ENCODE data around the gene ZNF22. TPM values are rescaled to one million over a fixed set of nuclear protein-coding genes. Genes with fewer than 3 reads are reported as not detected.

The ZNF22 gene
- total RNA-seq, 1 experiment from 2014 or later = 60.8 TPM

DNA sequence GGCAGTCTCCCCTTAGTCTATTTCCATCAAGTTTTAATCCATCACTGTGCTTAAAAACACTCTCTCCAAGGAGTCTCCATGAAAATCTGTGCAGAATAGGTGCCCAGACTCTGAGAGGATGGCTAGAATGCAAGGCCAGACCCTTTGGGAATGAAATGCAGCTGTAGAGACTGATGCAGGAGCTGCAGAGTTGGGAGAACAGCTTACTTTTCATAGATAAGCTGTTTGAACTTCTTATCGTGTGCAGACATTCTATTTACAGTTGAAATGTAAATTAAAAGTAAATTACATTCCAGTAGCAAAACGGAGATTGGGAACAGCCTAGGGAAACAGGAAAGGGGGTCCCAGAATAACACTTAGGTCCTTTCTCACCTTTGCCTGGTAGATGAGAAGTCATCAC is 14.9 kb downstream of the ZNF22 start:
- no peak for DNase-seq
- BruUV-seq (replicated peaks) = no TSS peak
- ChIA-PET POLR2A (no interaction called here), CTCF (no interaction called here)
- Mint-ChIP-seq H3K27me3 (ENCODE audit: insufficient read depth, unreplicated experiment) (no peaks in the 10 kb centered on the region), H3K27ac (ENCODE audit: unreplicated experiment) (no peak overlapping the region), H3K9me3 (ENCODE audit: unreplicated experiment) (no peaks in the 10 kb centered on the region), H3K36me3 (ENCODE audit: insufficient read depth, unreplicated experiment) (no peaks in the 10 kb centered on the region), H3K4me3 (ENCODE audit: unreplicated experiment) (peak overlapping the region; percentile 6), H3K4me1 (ENCODE audit: low read depth, unreplicated experiment) (peaks cover 26% of the 10 kb centered on the region)
- intact Hi-C loops (cut with micrococcal nuclease; ENCODE audit: unreplicated experiment) = no loop called here
- no peaks in the 10 kb centered on the region for H3K27me3 ChIP-seq (replicated peaks; ENCODE audit: control insufficient read depth, insufficient read depth, low read length)
- peaks cover 22% of the 10 kb centered on the region for H3K4me1 ChIP-seq
- H3K9me3 ChIP-seq = no peaks in the 10 kb centered on the region
- no peaks in the 10 kb centered on the region for H3K36me3 ChIP-seq (ENCODE audit: control insufficient read depth, insufficient read depth, low read length)
- no peak for TF ChIP-seq CTCF (IDR thresholded peaks at IDR 0.05; ENCODE audit: insufficient read depth in 1 of 2, low read depth in 1 of 2, low read length in 1 of 2, severe bottlenecking in 1 of 2, unreplicated experiment in 1 of 2)
- H3K4me3 ChIP-seq (ENCODE audit: low read depth, low read length) = no peak overlapping the region

- H3K36me3 Mint-ChIP-seq (ENCODE audit: insufficient read depth, unreplicated experiment) = no peaks in the 10 kb centered on the region
- CTCF ChIA-PET = no interaction called here
- Histone ChIP-seq H3K4me3 (ENCODE audit: low read depth, low read length) (no peak overlapping the region), H3K27me3 (replicated peaks; ENCODE audit: control insufficient read depth, insufficient read depth, low read length) (no peaks in the 10 kb centered on the region), H3K4me1 (no peaks in the 10 kb centered on the region), H3K9me3 (no peaks in the 10 kb centered on the region), H3K36me3 (ENCODE audit: control insufficient read depth, insufficient read depth, low read length) (no peaks in the 10 kb centered on the region)
- no peaks in the 10 kb centered on the region for H3K9me3 Mint-ChIP-seq (ENCODE audit: unreplicated experiment)
- POLR2A ChIA-PET = no interaction called here
- intact Hi-C loops (cut with micrococcal nuclease; ENCODE audit: unreplicated experiment) = no loop called here
- H3K4me1 Mint-ChIP-seq (ENCODE audit: low read depth, unreplicated experiment) = no peaks in the 10 kb centered on the region
- no peak overlapping the region for H3K27ac Mint-ChIP-seq (ENCODE audit: unreplicated experiment)
- DNase-seq = no peak
- no TSS peak for BruUV-seq (replicated peaks)
- TF ChIP-seq CTCF (IDR thresholded peaks at IDR 0.05; ENCODE audit: insufficient read depth in 1 of 2, low read depth in 1 of 2, low read length in 1 of 2, severe bottlenecking in 1 of 2, unreplicated experiment in 1 of 2) = no peak
- H3K4me3 Mint-ChIP-seq (ENCODE audit: unreplicated experiment) = no peak overlapping the region
- H3K27me3 Mint-ChIP-seq (ENCODE audit: insufficient read depth, unreplicated experiment) = peaks cover 2% of the 10 kb centered on the region
Observed at GRCh38 chr10:45023426-45023825, 22.7 kb downstream of the ZNF22 start.

GRCh38 chr10:45034301-45034700 is 33.6 kb downstream of the ZNF22 start:
- BruUV-seq (replicated peaks) = no TSS peak
- Mint-ChIP-seq H3K36me3 (ENCODE audit: insufficient read depth, unreplicated experiment) (no peaks in the 10 kb centered on the region), H3K27ac (ENCODE audit: unreplicated experiment) (no peak overlapping the region), H3K4me1 (ENCODE audit: low read depth, unreplicated experiment) (no peaks in the 10 kb centered on the region), H3K27me3 (ENCODE audit: insufficient read depth, unreplicated experiment) (peaks cover 4% of the 10 kb centered on the region), H3K4me3 (ENCODE audit: unreplicated experiment) (no peak overlapping the region), H3K9me3 (ENCODE audit: unreplicated experiment) (peaks cover 32% of the 10 kb centered on the region)
- no peak for TF ChIP-seq CTCF (IDR thresholded peaks at IDR 0.05; ENCODE audit: insufficient read depth in 1 of 2, low read depth in 1 of 2, low read length in 1 of 2, severe bottlenecking in 1 of 2, unreplicated experiment in 1 of 2)
- no peak for DNase-seq
- ChIA-PET CTCF (no interaction called here), POLR2A (no interaction called here)
- H3K4me3 ChIP-seq (ENCODE audit: low read depth, low read length) = no peak overlapping the region
- no peaks in the 10 kb centered on the region for H3K4me1 ChIP-seq
- no peaks in the 10 kb centered on the region for H3K27me3 ChIP-seq (replicated peaks; ENCODE audit: control insufficient read depth, insufficient read depth, low read length)
- H3K36me3 ChIP-seq (ENCODE audit: control insufficient read depth, insufficient read depth, low read length) = no peaks in the 10 kb centered on the region
- no peaks in the 10 kb centered on the region; the same call in 1 of the 2 replicates for H3K9me3 ChIP-seq
- intact Hi-C loops (cut with micrococcal nuclease; ENCODE audit: unreplicated experiment) = no loop called here
